WTC11 (cell line): ENCODE results near the gene SON. TPM values are rescaled to one million over a fixed set of nuclear protein-coding genes. Genes with fewer than 3 reads are reported as not detected.

ENCODE experiments used
- ATAC-seq: fragments of 200-7000 bp; cut with Tn5 transposase; 2 replicates; pipeline ENCODE4 v1.10.0; 2021; ENCODE audit warnings: mild to moderate bottlenecking, moderate library complexity
- CTCF ChIA-PET: fragments of 300-600 bp; sonication (Branson Sonifier 250); formaldehyde crosslinking; loops from one replicate; lab custom pipeline; 2021; ENCODE audit warnings: antibody characterized with exemption; lab: Charles Lee
- POLR2A ChIA-PET: fragments of 350-600 bp; sonication (Branson Sonifier 250); formaldehyde crosslinking; loops from one replicate; lab custom pipeline; 2021; ENCODE audit warnings: antibody characterized with exemption; lab: Charles Lee
- DNase-seq: peaks from one replicate; pipeline ENCODE4 v3.0.0; 2021; ENCODE audit warnings: low spot score
- H3K27ac Mint-ChIP-seq: 2 replicates; pipeline ENCODE4 v1.8.0; 2021; ENCODE audit warnings: mixed read lengths
- H3K27me3 Mint-ChIP-seq: 2 replicates; pipeline ENCODE4 v1.8.0; 2021; ENCODE audit warnings: low read depth, mild to moderate bottlenecking, moderate library complexity, mixed read lengths
- H3K36me3 Mint-ChIP-seq: 2 replicates; pipeline ENCODE4 v1.8.0; 2021; ENCODE audit warnings: mixed read lengths
- H3K4me1 Mint-ChIP-seq: 2 replicates; pipeline ENCODE4 v1.8.0; 2022; ENCODE audit warnings: mixed read lengths
- H3K4me3 Mint-ChIP-seq: 2 replicates; pipeline ENCODE4 v1.8.0; 2021; ENCODE audit warnings: mild to moderate bottlenecking, moderate library complexity, mixed read lengths
- H3K9me3 Mint-ChIP-seq: 2 replicates; pipeline ENCODE4 v1.8.0; 2021; ENCODE audit warnings: mixed read lengths
- AR ChIP-seq: fragments of 250-450 bp; sonication (Bioruptor Pico); IDR thresholded peaks from 2 replicates; pipeline ENCODE4 v1.9.0; 2021; ENCODE audit warnings: mild to moderate bottlenecking
- ATF1 ChIP-seq: sonication (generic); formaldehyde crosslinking; IDR thresholded peaks from 2 replicates; pipeline ENCODE4 v1.8.1; 2023; ENCODE audit warnings: mild to moderate bottlenecking, moderate library complexity, missing genetic modification reagents
- ATF2 ChIP-seq: sonication (generic); formaldehyde crosslinking; IDR thresholded peaks from 2 replicates; pipeline ENCODE4 v1.8.1; 2022; ENCODE audit warnings: low read depth, missing genetic modification reagents, borderline replicate concordance
- ATF3 ChIP-seq: sonication (generic); formaldehyde crosslinking; conservative IDR thresholded peaks from 2 replicates; pipeline ENCODE4 v1.8.1; 2022; ENCODE audit warnings: mild to moderate bottlenecking, missing genetic modification reagents
- CBFB ChIP-seq: sonication (generic); formaldehyde crosslinking; IDR thresholded peaks from 2 replicates; pipeline ENCODE4 v1.8.1; 2022; ENCODE audit warnings: mild to moderate bottlenecking, low read depth, missing genetic modification reagents
- CDX4 ChIP-seq: fragments of 250-450 bp; sonication (Bioruptor Pico); IDR thresholded peaks from 2 replicates; pipeline ENCODE4 v1.9.0; 2021; ENCODE audit warnings: moderate library complexity, mild to moderate bottlenecking, inconsistent platforms, borderline replicate concordance
- ERG ChIP-seq: fragments of 250-450 bp; sonication (Bioruptor Pico); IDR thresholded peaks from 2 replicates; pipeline ENCODE4 v1.8.0; 2021; ENCODE audit warnings: mild to moderate bottlenecking
- FOXP1 ChIP-seq: sonication (generic); formaldehyde crosslinking; IDR thresholded peaks from 2 replicates; pipeline ENCODE4 v1.8.0; 2022; ENCODE audit warnings: missing genetic modification reagents, mild to moderate bottlenecking, moderate library complexity, borderline replicate concordance
- FOXP4 ChIP-seq: sonication (generic); formaldehyde crosslinking; IDR thresholded peaks from 2 replicates; pipeline ENCODE4 v1.8.0; 2022; ENCODE audit warnings: mild to moderate bottlenecking, missing genetic modification reagents
- JUN ChIP-seq: sonication (generic); formaldehyde crosslinking; IDR thresholded peaks from 2 replicates; pipeline ENCODE4 v1.8.0; 2023; ENCODE audit warnings: mild to moderate bottlenecking, missing genetic modification reagents
- MXD4 ChIP-seq: fragments of 250-450 bp; sonication (Bioruptor Pico); IDR thresholded peaks from 2 replicates; pipeline ENCODE4 v1.8.0; 2021; ENCODE audit warnings: mild to moderate bottlenecking, moderate library complexity, borderline replicate concordance
- MYBL2 ChIP-seq: sonication (generic); formaldehyde crosslinking; IDR thresholded peaks from 2 replicates; pipeline ENCODE4 v1.8.1; 2023; ENCODE audit warnings: mild to moderate bottlenecking, moderate library complexity, missing genetic modification reagents
- NR1H2 ChIP-seq: sonication (generic); formaldehyde crosslinking; IDR thresholded peaks from 2 replicates; pipeline ENCODE4 v1.9.0; 2021; ENCODE audit warnings: mild to moderate bottlenecking, moderate library complexity, missing genetic modification reagents
- OVOL2 ChIP-seq: fragments of 250-450 bp; sonication (Bioruptor Pico); IDR thresholded peaks from 2 replicates; pipeline ENCODE4 v1.9.0; 2021; ENCODE audit warnings: mild to moderate bottlenecking, borderline replicate concordance
- PRRX2 ChIP-seq: fragments of 250-450 bp; sonication (Bioruptor Pico); IDR thresholded peaks from 2 replicates; pipeline ENCODE4 v1.8.0; 2021; ENCODE audit warnings: mild to moderate bottlenecking
- RELA ChIP-seq: sonication (generic); formaldehyde crosslinking; IDR thresholded peaks from 2 replicates; pipeline ENCODE4 v1.8.1; 2022; ENCODE audit warnings: missing genetic modification reagents, mild to moderate bottlenecking, borderline replicate concordance
- SMAD3 ChIP-seq: sonication (generic); formaldehyde crosslinking; IDR thresholded peaks from 2 replicates; pipeline ENCODE4 v1.8.0; 2022; ENCODE audit warnings: missing genetic modification reagents, mild to moderate bottlenecking, borderline replicate concordance
- SOX15 ChIP-seq: fragments of 250-450 bp; sonication (Bioruptor Pico); IDR thresholded peaks from 2 replicates; pipeline ENCODE4 v1.9.0; 2021; ENCODE audit warnings: mild to moderate bottlenecking
- SP1 ChIP-seq: sonication (generic); formaldehyde crosslinking; conservative IDR thresholded peaks from 2 replicates; pipeline ENCODE4 v1.8.1; 2022; ENCODE audit warnings: missing genetic modification reagents
- TEAD4 ChIP-seq: sonication (generic); formaldehyde crosslinking; IDR thresholded peaks from 2 replicates; pipeline ENCODE4 v1.8.0; 2022; ENCODE audit warnings: mild to moderate bottlenecking, missing genetic modification reagents
- ZNF219 ChIP-seq: sonication (generic); formaldehyde crosslinking; IDR thresholded peaks from 2 replicates; pipeline ENCODE4 v1.8.0; 2023; ENCODE audit warnings: missing genetic modification reagents, mild to moderate bottlenecking, borderline replicate concordance
- ZNF317 ChIP-seq: sonication (generic); formaldehyde crosslinking; IDR thresholded peaks from 2 replicates; pipeline ENCODE4 v1.8.1; 2023; ENCODE audit warnings: low read depth, mild to moderate bottlenecking, moderate library complexity, missing genetic modification reagents, borderline replicate concordance
- ZNF512 ChIP-seq: sonication (generic); formaldehyde crosslinking; IDR thresholded peaks from 2 replicates; pipeline ENCODE4 v1.8.1; 2022; ENCODE audit warnings: missing genetic modification reagents, borderline replicate concordance
- ZNF671 ChIP-seq: fragments of 250-450 bp; sonication (Bioruptor Pico); IDR thresholded peaks from 2 replicates; pipeline ENCODE4 v1.8.0; 2021; ENCODE audit warnings: mild to moderate bottlenecking
- ZSCAN18 ChIP-seq: fragments of 250-450 bp; sonication (Bioruptor Pico); IDR thresholded peaks from 2 replicates; pipeline ENCODE4 v2.1.2; 2022; ENCODE audit warnings: mild to moderate bottlenecking, moderate library complexity
- total RNA-seq: library from RNA; stranded (reverse); gene quantifications from 3 replicates; pipeline ENCODE4 v1.2.3, GENCODE V29; 2021

Gene SON
- total RNA-seq, 1 experiment from 2014 or later = 309 TPM

- Mint-ChIP-seq H3K9me3 (no peaks in the 10 kb centered on the region), H3K27ac (no peak overlapping the region), H3K27me3 (no peaks in the 10 kb centered on the region), H3K4me3 (no peak overlapping the region), H3K4me1 (no peaks in the 10 kb centered on the region), H3K36me3 (peaks cover 9% of the 10 kb centered on the region)
- no peak for TF ChIP-seq CDX4 (CRISPR knock-in tag)
- no peak for TF ChIP-seq ZNF219 (CRISPR knock-in tag)
- no peak for TF ChIP-seq RELA
- no peak for TF ChIP-seq ATF3 (CRISPR knock-in tag)
- TF ChIP-seq SP1 = no peak
- no peak for TF ChIP-seq MXD4 (CRISPR knock-in tag)
- TF ChIP-seq OVOL2 (CRISPR knock-in tag) = no peak
- no peak for TF ChIP-seq ZNF671 (CRISPR knock-in tag)
- no peak for TF ChIP-seq MYBL2 (CRISPR knock-in tag)
- TF ChIP-seq SOX15 (CRISPR knock-in tag) = no peak
- no peak for TF ChIP-seq ATF2 (CRISPR knock-in tag)
- TF ChIP-seq FOXP4 (CRISPR knock-in tag) = no peak
- TF ChIP-seq PRRX2 = no peak
- TF ChIP-seq SMAD3 (CRISPR knock-in tag) = no peak
- TF ChIP-seq ATF1 (CRISPR knock-in tag) = no peak
- TF ChIP-seq ERG = no peak
- no peak for TF ChIP-seq FOXP1 (CRISPR knock-in tag)
- ATAC-seq (no peak), DNase-seq (no peak)
- CTCF ChIA-PET = no interaction called here
- POLR2A ChIA-PET = no interaction called here
Measured at GRCh38 chr21:33608559-33608958, 65.7 kb downstream of the SON start.

GRCh38 chr21:33611006-33611744 is 68.3 kb downstream of the SON start:
- no peaks in the 10 kb centered on the region for H3K27me3 Mint-ChIP-seq
- H3K36me3 Mint-ChIP-seq = peaks cover 10% of the 10 kb centered on the region
- H3K9me3 Mint-ChIP-seq = no peaks in the 10 kb centered on the region
- DNase-seq (no peak), ATAC-seq (no peak)
- H3K4me3 Mint-ChIP-seq = no peak overlapping the region
- ChIA-PET CTCF (no interaction called here), POLR2A (no interaction called here)
- no peaks in the 10 kb centered on the region for H3K4me1 Mint-ChIP-seq
- H3K27ac Mint-ChIP-seq = no peak overlapping the region
- TF ChIP-seq ZSCAN18 (no peak), ZNF317 (no peak), NR1H2 (CRISPR knock-in tag) (no peak), CBFB (no peak), AR (no peak), SP1 (no peak), JUN (CRISPR knock-in tag) (no peak), TEAD4 (CRISPR knock-in tag) (no peak), ZNF512 (CRISPR knock-in tag) (no peak)
